ENCODE results near the gene IGSF9. TPM values are rescaled to one million over a fixed set of nuclear protein-coding genes. Genes with fewer than 3 reads are reported as not detected.

IGSF9 gene
- total RNA-seq, 1 donor from 2014 or later: 2.1 TPM

DNA sequence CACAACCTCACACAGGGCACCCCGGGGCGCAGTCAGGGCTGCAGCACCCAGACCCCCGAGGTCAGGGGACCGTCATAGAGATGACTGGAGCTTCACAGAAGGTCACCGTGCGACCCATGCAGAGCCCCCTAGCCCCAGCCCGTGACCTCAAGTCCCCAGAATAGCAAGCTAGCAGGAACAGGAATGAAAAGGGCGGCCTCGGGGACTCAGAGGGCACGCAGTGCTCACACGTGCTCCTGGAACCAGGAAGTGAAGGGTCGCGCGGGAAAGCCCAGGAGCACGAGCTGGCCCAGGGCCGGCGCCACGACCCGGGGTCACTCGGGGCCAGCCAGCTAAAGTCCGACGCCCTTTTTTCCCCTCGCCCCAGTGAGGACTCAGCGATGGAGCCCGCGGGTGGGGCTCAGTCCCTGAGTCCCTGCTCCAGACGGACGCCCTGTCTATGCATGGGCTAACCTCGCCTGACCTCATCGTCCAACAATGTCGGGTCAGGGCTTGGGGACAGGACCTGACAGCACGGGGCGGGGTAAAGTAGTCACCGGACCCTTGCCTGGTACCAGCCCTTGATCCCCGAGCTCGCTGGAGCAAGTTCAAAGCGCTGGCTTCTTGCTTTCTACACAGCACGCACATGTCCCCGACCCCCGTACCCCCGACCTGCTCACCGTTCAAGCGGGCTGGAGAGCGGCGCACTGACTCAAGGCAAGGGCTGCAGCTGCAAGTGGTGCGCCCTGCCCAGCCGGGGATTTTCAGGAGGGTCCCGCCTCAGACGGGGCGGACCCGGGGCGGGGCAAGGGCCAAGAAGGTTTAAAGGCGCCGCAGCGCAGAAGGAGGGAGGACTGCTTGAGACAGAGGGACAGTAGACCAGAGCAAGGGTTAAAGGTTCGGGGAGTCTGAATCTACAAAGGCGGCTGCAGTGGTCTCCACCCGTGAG, 20.4 kb downstream of the IGSF9 start, which contains the start of gene TAGLN2:
Gene TAGLN2 (minus strand): TSS at position 717 of the 928 bp plus-strand sequence. CDS start 4,998 bp downstream, outside the sequence.
- Mint-ChIP-seq H3K27ac (ENCODE audit: unreplicated experiment) (peak within 1 kb of the TSS; percentile 99), H3K4me1 (ENCODE audit: low read depth, unreplicated experiment) (peaks cover 30% of the 10 kb centered on the region), H3K27me3 (ENCODE audit: low read depth, unreplicated experiment) (peaks cover 5% of the 10 kb centered on the region), H3K4me3 (ENCODE audit: unreplicated experiment) (peak within 1 kb of the TSS; percentile 90), H3K9me3 (ENCODE audit: unreplicated experiment) (no peaks in the 10 kb centered on the region), H3K36me3 (ENCODE audit: low read depth, unreplicated experiment) (peaks cover 10% of the 10 kb centered on the region)
- Histone ChIP-seq H2AFZ (ENCODE audit: low read depth, low read length) (peak within 1 kb of the TSS; percentile 64), H3K4me3 (ENCODE audit: insufficient read depth, low read depth, low read length) (peak within 1 kb of the TSS; percentile 98), H3K9ac (ENCODE audit: low read length) (peak within 1 kb of the TSS; percentile 99), H3K27me3 (ENCODE audit: insufficient read depth, low read length) (no peaks in the 10 kb centered on the region), H3K36me3 (ENCODE audit: insufficient read depth, low read length) (peaks cover 9% of the 10 kb centered on the region), H3K4me2 (ENCODE audit: low read length) (peak within 1 kb of the TSS; percentile 98), H3K27ac (ENCODE audit: low read depth, low read length) (peak within 1 kb of the TSS; percentile 100), H3K4me1 (ENCODE audit: insufficient read depth, low read length) (peaks cover 35% of the 10 kb centered on the region), H4K20me1 (ENCODE audit: insufficient read depth, low read length) (peaks cover 40% of the 10 kb centered on the region), H3K9me3 (ENCODE audit: insufficient read depth, low read depth, low read length) (no peaks in the 10 kb centered on the region), H3K79me2 (ENCODE audit: insufficient read depth, low read length) (peaks cover 57% of the 10 kb centered on the region)
- FAIRE-seq (no peak), DNase-seq (ENCODE audit: low read depth) (peak; percentile 83)
- TF ChIP-seq CTCF (IDR thresholded peaks at IDR 0.05; ENCODE audit: insufficient read depth, low read depth, low read length): no peak
- TF ChIP-seq EZH2 (IDR thresholded peaks at IDR 0.05; ENCODE audit: insufficient read depth, low read length): no peak

GRCh38 chr1:159924025-159924790, 21.2 kb downstream of the IGSF9 start:
- TF ChIP-seq CTCF (IDR thresholded peaks at IDR 0.05; ENCODE audit: insufficient read depth, low read depth, low read length) (no peak), EZH2 (IDR thresholded peaks at IDR 0.05; ENCODE audit: insufficient read depth, low read length) (no peak)
- Histone ChIP-seq H3K9me3 (ENCODE audit: insufficient read depth, low read depth, low read length) (no peaks in the 10 kb centered on the region), H3K27ac (ENCODE audit: low read depth, low read length) (peak overlapping the region; percentile 100), H2AFZ (ENCODE audit: low read depth, low read length) (no peak overlapping the region), H3K79me2 (ENCODE audit: insufficient read depth, low read length) (peaks cover 65% of the 10 kb centered on the region), H3K4me3 (ENCODE audit: insufficient read depth, low read depth, low read length) (peak overlapping the region; percentile 98), H3K4me1 (ENCODE audit: insufficient read depth, low read length) (peaks cover 35% of the 10 kb centered on the region), H3K9ac (ENCODE audit: low read length) (peak overlapping the region; percentile 99), H3K27me3 (ENCODE audit: insufficient read depth, low read length) (no peaks in the 10 kb centered on the region), H3K36me3 (ENCODE audit: insufficient read depth, low read length) (peaks cover 18% of the 10 kb centered on the region), H4K20me1 (ENCODE audit: insufficient read depth, low read length) (peaks cover 49% of the 10 kb centered on the region), H3K4me2 (ENCODE audit: low read length) (peak overlapping the region; percentile 98)
- Mint-ChIP-seq H3K4me1 (ENCODE audit: low read depth, unreplicated experiment) (peaks cover 37% of the 10 kb centered on the region), H3K4me3 (ENCODE audit: unreplicated experiment) (peak overlapping the region; percentile 90), H3K9me3 (ENCODE audit: unreplicated experiment) (no peaks in the 10 kb centered on the region), H3K27ac (ENCODE audit: unreplicated experiment) (peak overlapping the region; percentile 99), H3K27me3 (ENCODE audit: low read depth, unreplicated experiment) (peaks cover 2% of the 10 kb centered on the region), H3K36me3 (ENCODE audit: low read depth, unreplicated experiment) (peaks cover 15% of the 10 kb centered on the region)
- FAIRE-seq (no peak), DNase-seq (ENCODE audit: low read depth) (peak; percentile 81)
